Measurements from ENCODE around the gene TPRA1.

TPRA1 gene

DNA sequence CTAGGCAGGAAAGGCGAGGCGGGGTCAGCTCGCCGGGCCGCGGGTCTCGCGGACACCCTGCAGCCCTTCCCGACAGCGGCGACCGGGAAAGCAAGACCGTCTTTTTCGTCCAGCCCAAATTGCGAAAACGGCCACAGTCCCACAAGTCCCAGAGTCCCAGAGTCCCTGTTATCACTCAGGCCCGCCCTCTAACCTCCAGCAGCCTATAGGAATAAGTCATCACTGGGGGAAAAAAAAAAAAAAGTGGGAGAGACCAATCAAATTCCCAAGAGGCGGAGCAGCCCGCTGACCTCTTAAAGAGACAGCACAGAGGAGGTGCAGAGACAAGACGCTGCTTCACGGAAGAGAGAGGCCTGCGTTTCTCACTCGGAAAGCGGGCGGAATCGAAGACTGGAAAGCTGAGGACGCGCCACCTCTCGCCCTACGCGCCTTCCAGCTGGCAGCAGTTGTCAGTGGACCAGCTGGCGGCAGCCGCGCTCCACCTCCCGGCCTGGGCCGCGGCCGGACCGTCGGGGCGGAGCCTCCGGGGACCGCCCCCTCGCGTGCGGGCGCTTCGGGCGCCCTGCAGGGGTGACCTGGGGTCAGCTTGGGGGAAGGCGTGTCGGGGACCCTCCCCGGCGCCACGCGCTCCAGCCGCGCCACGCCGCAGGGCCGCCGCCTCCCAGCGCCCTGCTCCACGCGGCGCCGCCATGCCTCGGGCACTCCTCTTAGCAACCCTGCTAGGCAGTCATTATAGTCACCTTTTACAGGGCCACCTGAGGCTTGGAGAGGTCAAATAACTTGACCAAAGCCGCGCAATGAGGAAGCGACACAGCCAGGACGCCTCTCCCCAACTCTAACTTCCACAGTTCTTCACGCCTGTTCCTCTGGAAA lies at the start of gene TPRA1:
Gene TPRA1, minus strand, starts transcription at position 141 of the 873 bp plus-strand sequence. CDS start 10,587 bp downstream, outside the sequence.
- peak; percentile 95 to 97 for DNase-seq

DNA sequence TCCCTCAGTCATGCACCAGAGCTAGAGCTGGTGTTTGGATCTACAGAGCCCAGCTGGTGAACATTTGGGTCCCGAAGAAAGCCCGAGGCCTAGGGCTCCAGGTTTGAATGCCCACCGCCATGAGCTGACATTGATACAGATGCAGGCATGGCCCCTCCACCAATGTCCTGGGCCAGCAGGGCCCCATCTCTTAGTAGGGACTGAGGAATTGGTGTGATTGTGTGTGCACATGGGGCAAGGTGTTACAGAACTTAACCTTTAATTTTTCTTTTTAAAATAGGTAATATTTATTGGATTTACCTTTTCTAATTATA lies 49.5 kb upstream of the TPRA1 start:
- no peak for DNase-seq

DNA sequence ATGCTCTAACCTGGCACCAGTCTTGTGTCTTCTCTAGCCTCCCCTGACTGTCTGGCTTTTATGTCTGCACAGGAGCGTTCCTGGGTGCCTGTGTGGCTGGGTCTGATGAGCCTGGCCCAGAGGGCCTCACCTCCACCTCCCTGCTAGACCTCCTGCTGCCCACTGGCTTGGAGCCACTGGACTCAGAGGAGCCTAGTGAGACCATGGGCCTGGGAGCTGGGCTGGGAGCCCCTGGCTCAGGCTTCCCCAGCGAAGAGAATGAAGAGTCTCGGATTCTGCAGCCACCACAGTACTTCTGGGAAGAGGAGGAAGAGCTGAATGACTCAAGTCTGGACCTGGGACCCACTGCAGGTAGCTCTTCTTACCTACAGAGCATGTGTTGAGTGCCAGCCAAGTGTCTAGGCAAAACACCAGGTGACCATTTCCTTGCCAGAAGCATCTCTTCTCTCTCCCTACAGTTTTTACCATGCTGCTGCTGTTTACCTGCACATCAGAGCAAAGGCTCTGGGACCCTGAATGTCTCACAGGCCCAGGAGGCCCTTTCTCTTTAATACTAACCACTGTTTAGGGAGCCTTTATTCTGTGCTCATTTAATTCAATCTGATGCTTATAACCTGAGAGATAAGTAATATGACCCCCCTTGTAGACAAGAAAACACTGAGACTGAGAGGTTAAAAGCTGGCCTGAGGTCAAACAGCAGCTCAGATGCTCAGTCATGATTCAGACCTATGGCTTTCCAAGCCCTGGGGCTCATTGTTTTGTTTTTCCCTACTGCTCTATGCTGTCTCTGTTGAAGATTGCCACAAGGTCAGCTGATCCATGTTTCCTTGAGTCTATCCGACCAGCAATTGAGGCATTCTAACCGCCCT lies 48.9 kb upstream of the TPRA1 start:
- DNase-seq = no peak

DNA sequence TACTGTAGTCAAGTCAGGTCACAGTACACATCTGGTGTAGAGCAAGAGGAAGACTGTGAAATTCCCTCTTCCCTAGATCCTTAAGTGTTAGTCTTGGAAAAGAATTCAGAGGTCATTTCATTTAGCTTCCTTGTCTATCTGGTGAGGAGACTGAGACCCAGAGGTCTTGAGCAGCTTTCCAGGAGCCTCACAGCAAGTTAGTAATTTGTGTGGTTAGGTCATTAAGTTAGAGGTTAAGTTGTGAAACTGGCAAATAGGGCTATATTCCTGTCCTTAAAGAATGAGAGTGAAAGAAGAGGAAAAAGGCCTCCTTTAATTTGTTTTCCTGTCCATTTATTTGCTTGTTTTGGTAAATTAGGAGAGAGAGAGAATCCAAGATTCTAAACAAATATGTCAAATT lies 47.4 kb upstream of the TPRA1 start:
- DNase-seq = no peak

DNA sequence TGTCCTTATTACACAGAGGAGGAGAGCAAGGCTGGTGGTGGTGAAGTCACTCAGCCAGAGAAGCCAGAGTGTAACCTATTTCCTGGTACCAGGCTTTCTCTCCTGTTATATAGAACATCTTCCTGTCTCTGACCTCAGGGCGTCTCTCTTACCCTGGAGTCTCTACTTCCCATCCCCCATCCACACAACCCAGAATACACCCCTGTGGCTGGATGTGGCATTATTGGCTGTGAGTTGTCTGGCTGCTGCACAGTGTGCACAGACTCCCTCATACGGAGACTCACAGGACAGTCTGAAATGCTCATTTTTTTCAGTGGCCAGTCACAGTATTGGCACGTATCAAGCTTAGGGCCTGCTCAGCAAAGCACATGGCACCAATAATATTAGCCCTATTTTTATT lies 47.0 kb upstream of the TPRA1 start:
- no peak for DNase-seq

DNA sequence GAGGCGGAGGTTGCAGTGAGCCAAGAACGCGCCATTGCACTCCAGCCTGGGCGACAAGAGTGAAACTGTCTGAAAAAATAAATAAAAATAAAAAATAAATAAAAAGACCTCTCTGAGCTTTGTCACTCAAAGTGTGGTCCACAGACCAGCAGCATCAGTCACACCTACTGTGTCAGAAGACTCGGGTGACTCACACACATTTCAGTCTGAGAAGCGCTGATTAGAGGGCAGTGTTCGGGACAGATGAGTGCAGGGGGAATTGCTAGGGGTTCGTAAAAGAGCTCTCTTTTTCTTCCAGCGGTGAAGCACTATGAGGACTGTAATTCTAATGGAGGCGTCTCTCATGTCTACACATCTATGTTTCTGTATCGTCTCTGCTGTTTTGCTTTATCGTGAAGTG lies 44.1 kb upstream of the TPRA1 start:
- no peak for DNase-seq

DNA sequence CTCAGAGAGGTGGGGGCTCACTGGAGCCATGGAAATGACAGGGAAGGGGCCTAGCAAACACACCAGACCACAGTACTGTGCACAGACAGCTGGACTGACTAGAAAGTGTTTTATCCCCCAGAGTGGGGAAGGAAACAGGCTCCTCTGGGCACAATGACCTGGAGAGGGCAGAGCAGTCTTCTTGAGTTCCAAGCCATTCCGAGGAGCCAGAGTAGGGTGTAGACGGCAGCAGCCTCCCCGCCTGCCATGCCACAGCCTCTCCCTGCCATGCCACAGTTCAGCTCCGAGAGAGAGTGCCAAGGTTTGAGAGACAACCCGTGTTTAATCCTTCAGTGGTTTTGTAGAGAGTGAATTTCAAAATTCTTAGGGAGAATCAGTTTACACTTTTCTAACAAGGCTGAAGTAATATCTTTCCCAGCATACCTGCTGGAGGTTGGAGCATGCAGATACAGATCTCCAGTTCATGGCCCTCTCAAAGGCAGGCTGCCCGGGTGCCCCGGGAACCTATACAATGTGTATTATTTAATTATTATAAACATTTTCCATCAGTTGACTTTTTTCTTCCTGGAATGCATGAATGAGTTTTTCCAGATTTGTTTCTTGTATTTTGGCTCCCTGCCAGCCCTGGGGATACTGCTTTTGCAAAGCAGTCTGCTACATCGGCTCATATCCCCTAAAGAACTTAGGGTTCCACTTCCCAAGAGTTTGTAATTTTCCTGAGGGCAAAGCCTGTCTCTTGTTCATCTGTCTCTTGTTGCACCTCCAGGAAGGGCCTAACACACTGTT lies 41.7 kb upstream of the TPRA1 start:
- no peak for DNase-seq

DNA sequence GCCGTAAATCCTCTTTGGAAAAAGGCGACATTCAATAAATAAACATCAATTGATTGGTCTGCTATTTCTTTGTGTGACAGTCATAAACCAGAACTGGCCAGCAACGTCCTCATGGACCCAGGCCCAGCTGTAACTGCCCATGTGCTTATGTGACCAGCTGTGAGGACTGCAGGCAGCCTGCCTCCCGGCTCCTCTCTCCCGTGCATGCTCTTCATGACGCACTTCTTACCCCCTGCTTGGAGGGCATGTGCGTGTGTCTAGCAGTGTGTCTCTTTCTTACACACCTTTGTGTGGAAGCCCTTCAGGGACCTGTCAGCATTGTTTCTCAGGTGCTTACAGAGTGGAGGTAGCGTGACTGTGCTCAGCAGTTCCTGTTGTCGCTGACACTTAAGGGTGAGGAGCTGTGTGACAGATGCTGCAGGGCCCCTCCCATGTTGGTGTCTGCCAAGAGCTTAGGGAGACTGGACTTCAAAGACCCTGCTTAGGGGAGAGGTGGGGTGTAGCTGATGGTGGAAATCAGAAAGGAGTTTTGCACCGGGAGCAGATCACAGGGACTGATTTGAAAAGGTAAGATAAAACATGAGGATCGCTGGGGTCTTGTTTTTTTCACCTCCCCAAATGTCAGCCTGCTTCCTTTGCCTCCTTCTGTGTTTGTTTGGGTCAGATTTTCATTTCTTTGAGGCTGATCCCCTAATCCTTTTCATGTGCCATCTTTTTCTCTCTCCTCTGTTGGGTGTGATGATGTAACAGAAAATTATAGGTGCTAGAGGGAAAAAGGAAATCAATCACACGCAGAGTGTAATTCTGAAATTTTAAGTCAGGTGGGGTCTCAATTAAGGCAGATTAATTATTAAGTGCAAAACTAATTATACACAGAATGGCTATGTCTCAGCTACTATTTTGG lies 40.5 kb upstream of the TPRA1 start:
- DNase-seq = no peak

DNA sequence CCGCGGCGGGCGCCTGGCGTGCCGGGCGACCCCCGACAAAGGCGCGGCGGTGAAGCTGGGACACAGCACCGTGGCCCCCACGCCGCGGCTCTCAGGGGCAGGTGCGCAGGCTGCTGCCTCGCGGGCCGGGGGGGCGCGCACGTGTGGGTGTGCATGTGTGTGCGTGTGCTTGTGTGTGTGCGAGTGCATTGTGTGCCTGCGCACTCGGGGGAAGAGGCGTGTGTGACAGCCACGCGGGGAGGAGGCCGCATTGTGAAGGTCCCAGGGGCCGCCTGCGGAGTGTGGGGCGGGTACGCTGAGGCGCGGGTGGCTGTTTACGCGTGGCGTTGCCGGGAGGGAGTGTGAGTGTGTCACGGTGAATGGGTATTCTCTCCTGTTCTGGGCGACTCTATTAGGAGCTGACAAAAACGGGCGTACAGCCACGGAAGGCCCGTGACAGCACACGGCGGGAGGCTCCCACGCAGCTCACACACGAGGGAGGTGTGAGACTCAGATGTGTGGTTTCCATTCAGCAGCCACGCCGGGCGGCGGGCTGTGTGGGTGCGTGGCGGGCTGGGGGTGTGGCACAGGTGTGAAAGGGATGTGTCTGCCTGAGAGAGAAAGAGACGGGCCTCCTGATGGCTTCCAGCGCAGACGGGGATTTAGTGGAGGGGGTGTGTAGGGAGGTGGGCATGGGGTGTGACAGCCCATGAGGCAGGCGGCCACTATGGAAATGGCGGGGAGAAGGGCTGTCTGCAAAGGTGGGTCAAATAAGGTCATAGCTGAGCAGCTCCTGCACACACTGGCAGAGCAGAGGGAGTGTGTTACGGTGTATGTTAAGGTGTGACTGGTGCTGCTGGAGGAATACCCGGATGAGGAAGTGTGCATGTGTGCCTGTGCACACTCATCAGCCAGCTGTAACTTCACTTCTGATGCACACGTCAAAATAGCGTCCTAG lies 39.2 kb upstream of the TPRA1 start:
- no peak for DNase-seq

DNA sequence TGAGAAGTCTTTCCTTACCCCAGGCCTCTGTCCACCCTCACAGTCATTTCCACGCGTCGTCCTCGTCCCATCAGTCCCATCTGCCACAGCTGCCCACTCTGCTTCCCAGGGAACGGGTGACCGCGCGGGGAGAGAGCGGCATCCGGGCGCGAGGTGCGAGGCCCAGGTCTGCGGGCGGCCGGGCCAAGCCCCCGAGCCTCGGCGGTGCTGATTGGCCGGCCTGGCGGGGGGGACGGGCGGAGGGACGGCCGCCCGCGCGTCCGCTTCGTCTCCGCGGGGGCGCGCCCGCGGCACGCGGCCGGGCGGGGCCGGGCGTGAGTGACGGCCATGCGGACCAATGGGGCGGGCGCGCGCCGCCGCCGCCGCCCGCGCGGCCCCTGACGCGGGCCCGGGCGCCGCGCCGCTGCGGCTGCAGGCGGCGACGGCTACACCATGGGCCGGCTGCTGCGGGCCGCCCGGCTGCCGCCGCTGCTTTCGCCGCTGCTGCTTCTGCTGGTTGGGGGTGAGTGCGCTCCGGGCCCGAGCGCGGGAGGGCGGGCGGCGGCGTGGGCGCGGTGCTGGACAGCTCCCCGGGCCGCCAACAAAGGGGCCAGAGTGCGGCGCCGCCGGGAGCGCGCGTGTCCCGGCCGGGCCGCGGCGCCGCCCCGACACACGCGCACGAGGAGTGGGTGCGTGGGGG lies 38.4 kb upstream of the TPRA1 start, which contains the start of gene PODXL2:
Gene PODXL2, plus strand, starts transcription at position 398 of the 679 bp plus-strand sequence. Its CDS starts 35 bp downstream, at position 433.
- DNase-seq = peak; percentile 24 to 30

DNA sequence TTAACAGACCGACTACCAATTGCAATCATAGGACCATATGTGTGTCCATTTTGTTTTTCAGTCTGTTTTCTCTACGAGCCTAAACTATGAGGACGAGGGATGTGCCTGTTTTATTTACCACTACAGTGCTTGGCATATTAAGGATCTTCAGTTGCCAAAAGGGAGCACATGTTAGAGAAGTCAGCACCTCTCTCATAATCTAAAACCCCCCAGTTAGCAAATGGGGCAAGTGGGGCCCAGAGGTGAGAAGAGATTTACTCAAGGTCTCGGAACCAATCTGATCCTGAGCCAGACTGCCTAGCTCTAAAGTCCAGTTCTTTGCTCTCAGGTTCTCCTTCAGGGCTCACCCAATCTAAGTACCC lies 37.9 kb upstream of the TPRA1 start:
- DNase-seq = no peak

DNA sequence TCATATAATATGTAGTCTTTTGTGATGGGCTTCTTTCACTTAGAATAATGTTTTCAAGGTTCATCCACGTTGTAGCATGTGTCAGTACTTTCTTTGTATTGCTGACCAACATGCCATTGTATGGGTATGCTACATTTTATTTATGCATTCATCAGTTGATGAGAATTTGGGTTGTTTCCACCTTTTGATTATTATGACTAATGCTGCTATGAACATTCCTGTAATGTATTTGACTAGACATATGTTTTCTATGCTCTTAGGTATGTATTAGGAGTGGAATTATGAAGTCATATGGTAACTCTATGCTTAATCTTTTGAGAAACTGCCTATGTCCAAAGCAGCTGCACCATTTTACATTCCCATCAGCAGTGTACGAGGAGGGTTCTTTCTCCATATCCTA lies 35.3 kb upstream of the TPRA1 start:
- DNase-seq = no peak

DNA sequence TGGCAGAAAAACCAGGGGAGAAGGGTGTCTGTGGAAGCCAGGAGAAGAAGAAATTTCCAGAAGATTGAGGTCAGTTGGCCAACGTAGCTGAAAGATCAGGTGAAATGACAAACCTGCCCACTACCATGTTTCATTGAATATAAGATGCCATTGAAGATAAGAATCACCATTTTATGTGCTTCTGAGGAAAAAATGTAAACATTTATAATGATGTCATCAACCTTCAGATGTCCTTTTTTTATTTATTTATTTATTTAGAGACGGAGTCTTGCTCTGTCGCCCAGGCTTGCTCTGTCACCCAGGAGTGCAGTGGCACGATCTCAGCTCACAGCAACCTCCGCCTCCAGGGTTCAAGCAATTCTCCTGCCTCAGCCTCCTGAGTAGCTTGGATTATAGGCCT lies 33.5 kb upstream of the TPRA1 start:
- no peak for DNase-seq

DNA sequence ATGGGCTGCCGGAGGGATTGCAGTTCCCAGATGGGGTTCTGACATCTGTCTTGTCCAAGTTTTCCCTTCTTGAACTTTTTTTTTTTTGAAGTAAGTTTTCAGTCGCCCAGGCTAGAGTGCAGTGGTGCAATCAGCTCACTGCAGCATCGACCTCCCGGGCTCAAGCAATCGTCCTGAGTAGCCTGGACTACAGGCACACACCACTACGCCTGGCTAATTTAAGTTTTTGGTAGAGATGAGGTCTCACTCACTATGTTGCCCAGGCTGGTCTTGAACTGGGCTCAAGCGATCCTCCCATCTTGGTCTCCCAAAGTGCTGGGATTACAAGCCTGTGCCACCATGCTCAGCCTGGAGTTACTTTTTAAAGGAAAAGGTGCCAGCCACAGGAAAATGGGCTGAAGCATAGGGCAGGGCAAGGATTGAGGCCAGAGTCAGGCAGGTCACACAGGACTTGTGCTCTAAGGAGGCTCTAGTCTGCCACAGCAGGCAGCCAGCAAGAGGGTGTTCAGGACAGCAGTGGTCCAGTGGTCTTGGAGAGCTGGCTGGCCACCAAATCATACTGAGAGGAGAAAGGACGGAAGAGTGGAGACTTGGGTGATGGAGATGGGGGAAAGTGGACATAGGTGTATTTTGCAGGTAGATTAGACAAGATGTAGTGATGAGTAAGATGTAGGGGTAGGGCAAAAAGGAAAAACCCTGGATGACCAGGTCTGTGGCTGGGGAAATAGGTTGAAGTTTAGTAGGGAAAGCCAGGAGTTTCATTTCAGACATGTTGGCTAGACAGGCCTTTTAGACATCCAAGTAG lies 32.4 kb upstream of the TPRA1 start:
- DNase-seq = no peak

DNA sequence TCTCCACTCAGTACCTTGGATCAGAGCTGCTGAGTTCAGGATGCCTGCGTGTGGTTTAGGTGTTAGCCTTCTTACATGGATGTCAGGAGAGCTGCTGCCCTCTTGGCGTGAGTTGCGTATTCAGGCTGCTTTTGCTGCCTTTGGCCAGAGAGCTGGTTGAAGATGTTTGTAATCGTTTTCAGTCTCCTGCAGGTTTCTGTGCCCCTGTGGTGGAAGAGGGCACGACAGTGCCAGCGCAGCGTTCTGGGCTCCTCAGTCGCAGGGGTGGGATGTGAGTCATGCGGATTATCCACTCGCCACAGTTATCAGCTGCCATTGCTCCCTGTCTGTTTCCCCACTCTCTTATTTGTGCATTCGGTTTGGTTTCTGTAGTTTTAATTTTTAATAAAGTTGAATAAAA lies 31.5 kb upstream of the TPRA1 start:
- no peak for DNase-seq

DNA sequence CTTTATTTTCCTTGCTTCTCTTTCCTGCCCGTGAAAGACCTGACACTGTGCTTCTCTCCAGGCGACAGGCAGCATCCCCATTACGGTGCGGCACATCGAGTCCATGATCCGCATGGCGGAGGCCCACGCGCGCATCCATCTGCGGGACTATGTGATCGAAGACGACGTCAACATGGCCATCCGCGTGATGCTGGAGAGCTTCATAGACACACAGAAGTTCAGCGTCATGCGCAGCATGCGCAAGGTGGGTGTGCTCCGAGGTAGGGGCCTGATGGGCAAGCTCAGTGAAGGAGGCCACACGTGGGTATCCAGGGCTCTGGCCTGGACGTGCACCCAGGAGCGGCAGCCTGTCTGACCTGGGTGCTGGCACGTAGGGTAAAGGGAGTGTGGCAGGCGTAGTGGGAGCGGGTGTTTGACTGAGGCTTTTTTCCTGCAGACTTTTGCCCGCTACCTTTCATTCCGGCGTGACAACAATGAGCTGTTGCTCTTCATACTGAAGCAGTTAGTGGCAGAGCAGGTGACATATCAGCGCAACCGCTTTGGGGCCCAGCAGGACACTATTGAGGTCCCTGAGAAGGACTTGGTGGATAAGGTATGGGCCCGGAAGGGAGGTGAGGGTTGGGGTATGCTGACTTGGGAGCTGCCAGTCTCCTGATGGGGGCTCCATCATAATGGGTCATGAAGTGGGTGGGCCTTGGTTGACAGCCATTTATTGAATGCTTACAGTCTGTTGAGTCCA lies 30.3 kb upstream of the TPRA1 start:
- DNase-seq = no peak

DNA sequence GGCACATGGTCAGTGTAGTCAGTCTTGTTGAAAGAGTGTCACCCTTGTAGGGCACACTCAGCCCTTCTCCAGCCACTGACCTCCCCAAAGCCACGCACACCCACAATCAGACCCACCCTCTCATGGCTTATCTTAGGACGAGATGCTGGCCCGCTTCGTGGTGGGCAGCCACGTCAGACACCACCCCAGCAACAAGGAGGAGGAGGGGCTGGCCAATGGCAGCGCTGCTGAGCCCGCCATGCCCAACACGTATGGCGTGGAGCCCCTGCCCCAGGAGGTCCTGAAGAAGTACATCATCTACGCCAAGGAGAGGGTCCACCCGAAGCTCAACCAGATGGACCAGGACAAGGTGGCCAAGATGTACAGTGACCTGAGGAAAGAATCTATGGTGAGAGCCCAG lies 28.4 kb upstream of the TPRA1 start:
- DNase-seq = no peak

DNA sequence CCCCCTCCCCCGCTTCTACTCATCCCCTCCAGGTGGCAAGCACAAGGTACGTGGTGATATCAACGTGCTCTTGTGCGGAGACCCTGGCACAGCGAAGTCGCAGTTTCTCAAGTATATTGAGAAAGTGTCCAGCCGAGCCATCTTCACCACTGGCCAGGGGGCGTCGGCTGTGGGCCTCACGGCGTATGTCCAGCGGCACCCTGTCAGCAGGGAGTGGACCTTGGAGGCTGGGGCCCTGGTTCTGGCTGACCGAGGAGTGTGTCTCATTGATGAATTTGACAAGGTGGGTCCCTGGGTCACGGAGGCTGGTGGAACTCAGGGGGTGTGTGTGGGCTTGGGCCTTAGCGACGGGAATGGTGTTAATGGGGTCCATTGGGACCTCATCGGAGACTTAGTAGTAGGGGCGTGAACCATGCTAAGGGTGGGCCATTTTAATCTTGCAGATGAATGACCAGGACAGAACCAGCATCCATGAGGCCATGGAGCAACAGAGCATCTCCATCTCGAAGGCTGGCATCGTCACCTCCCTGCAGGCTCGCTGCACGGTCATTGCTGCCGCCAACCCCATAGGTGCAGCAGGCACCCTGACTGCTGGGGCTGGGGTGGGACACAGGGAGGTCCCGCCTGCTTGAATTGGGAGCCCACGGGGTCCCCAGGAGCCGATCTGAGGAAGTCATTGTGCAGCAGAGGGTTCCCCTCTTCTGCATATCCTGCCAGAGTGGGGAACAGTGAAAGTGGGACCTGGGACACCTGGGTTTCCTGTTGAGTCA lies 26.5 kb upstream of the TPRA1 start:
- DNase-seq = no peak

Data from inflammatory macrophage treated with lipopolysaccharide for 1 hour (primary cell).